ENCODE data around the gene SPACDR. TPM values are rescaled to one million over a fixed set of nuclear protein-coding genes. Genes with fewer than 3 reads are reported as not detected.

The SPACDR gene
- total RNA-seq, 2 donors from 2014 or later: not detected

GRCh38 chr7:100491192-100491578 lies 27.1 kb upstream of the SPACDR start:
- Histone ChIP-seq H3K27me3 (replicated peaks; ENCODE audit: insufficient read depth) (no peaks in the 10 kb centered on the region), H3K9me3 (no peaks in the 10 kb centered on the region), H3K27ac (no peak overlapping the region), H3K4me3 (no peak overlapping the region), H3K4me1 (ENCODE audit: control insufficient read depth in 1 of 2, low read depth in 2 of 2) (peaks cover 0 to 5% of the 10 kb centered on the region in 2 donors), H3K36me3 (no peaks in the 10 kb centered on the region)
- DNase-seq (ENCODE audit: low spot score) (no peak), ATAC-seq (ENCODE audit: insufficient number of reproducible peaks, low FRiP score, low read depth) (no peak)
- no peak for TF ChIP-seq CTCF (IDR thresholded peaks at IDR 0.05)

GRCh38 chr7:100490483-100491191 lies 26.6 kb upstream of the SPACDR start:
- ATAC-seq (ENCODE audit: insufficient number of reproducible peaks, low FRiP score, low read depth): no peak
- no peak overlapping the region for H3K4me3 ChIP-seq
- TF ChIP-seq CTCF (IDR thresholded peaks at IDR 0.05): no peak
- H3K4me1 ChIP-seq (ENCODE audit: control insufficient read depth in 1 of 2, low read depth in 2 of 2): peaks cover 0 to 5% of the 10 kb centered on the region in 2 donors
- no peaks in the 10 kb centered on the region for H3K27me3 ChIP-seq (replicated peaks; ENCODE audit: insufficient read depth)
- H3K36me3 ChIP-seq: no peaks in the 10 kb centered on the region
- no peak for DNase-seq (ENCODE audit: low spot score)
- H3K9me3 ChIP-seq: no peaks in the 10 kb centered on the region
- H3K27ac ChIP-seq: no peak overlapping the region

- Histone ChIP-seq H3K27me3 (replicated peaks; ENCODE audit: insufficient read depth) (no peaks in the 10 kb centered on the region), H3K9me3 (no peaks in the 10 kb centered on the region), H3K27ac (no peak overlapping the region), H3K36me3 (no peaks in the 10 kb centered on the region), H3K4me3 (no peak overlapping the region), H3K4me1 (ENCODE audit: control insufficient read depth in 1 of 2, low read depth in 2 of 2) (peaks cover 0 to 5% of the 10 kb centered on the region in 2 donors)
- ATAC-seq (ENCODE audit: insufficient number of reproducible peaks, low FRiP score, low read depth) (no peak), DNase-seq (ENCODE audit: low spot score) (no peak)
- no peak for TF ChIP-seq CTCF (IDR thresholded peaks at IDR 0.05)
Observed at GRCh38 chr7:100489824-100490223, 25.8 kb upstream of the SPACDR start.

DNA sequence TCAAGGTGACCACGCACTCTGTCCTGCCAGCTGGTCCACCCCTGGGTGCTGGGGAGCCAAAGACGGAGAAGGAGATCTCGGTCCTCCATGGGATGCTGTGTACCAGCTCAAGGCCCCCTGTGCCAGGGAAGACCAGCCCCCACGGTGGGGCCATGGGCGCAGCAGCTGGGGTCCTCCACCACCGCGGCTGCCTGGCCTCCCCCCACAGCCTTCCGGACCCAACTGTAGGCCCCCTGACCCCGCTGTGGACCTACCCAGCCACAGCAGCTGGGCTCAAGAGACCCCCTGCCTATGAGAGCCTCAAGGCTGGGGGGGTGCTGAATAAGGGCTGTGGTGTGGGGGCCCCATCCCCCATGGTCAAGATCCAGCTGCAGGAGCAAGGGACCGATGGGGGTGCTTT lies 25.1 kb upstream of the SPACDR start:
- no peak for TF ChIP-seq CTCF (IDR thresholded peaks at IDR 0.05)
- no peaks in the 10 kb centered on the region for H3K27me3 ChIP-seq (replicated peaks; ENCODE audit: insufficient read depth)
- ATAC-seq (ENCODE audit: insufficient number of reproducible peaks, low FRiP score, low read depth): no peak
- no peak overlapping the region for H3K27ac ChIP-seq
- no peak overlapping the region for H3K4me3 ChIP-seq
- no peaks in the 10 kb centered on the region for H3K36me3 ChIP-seq
- no peaks in the 10 kb centered on the region for H3K9me3 ChIP-seq
- H3K4me1 ChIP-seq (ENCODE audit: control insufficient read depth in 1 of 2, low read depth in 2 of 2): peaks cover 0 to 5% of the 10 kb centered on the region in 2 donors
- no peak for DNase-seq (ENCODE audit: low spot score)

DNA sequence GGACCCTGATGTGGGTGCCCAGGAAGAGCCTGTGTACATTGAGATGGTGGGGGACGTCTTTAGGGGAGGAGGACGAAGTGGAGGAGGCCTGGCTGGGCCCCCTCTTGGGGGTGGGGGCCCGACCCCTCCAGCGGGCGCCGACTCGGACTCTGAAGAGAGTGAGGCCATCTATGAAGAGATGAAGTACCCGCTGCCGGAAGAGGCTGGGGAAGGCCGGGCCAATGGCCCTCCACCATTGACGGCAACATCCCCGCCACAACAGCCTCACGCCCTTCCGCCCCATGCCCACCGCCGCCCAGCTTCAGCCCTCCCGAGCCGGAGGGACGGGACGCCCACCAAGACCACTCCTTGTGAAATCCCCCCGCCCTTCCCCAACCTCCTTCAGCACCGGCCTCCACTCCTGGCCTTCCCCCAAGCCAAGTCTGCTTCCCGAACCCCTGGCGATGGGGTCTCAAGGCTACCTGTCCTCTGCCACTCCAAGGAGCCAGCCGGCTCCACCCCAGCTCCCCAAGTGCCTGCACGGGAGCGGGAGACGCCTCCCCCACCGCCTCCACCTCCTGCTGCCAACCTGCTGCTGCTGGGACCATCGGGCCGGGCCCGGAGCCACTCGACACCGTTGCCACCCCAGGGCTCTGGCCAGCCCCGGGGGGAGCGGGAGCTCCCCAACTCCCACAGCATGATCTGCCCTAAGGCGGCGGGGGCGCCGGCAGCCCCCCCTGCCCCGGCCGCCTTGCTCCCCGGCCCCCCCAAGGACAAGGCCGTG lies 24.5 kb upstream of the SPACDR start:
- peaks cover 0 to 4% of the 10 kb centered on the region in 2 donors for H3K4me1 ChIP-seq (ENCODE audit: control insufficient read depth in 1 of 2, low read depth in 2 of 2)
- no peak for TF ChIP-seq CTCF (IDR thresholded peaks at IDR 0.05)
- ATAC-seq (ENCODE audit: insufficient number of reproducible peaks, low FRiP score, low read depth): no peak
- no peaks in the 10 kb centered on the region for H3K9me3 ChIP-seq
- no peak overlapping the region for H3K4me3 ChIP-seq
- no peaks in the 10 kb centered on the region for H3K36me3 ChIP-seq
- no peak for DNase-seq (ENCODE audit: low spot score)
- H3K27me3 ChIP-seq (replicated peaks; ENCODE audit: insufficient read depth): no peaks in the 10 kb centered on the region
- no peak overlapping the region for H3K27ac ChIP-seq

Data from thoracic aorta (tissue), 2 donors.